CD14-positive monocyte (primary cell): ENCODE measurements around the gene ACOT7. TPM values are rescaled to one million over a fixed set of nuclear protein-coding genes. Genes with fewer than 3 reads are reported as not detected.

Experiments used
- DNase-seq, 3 donors: peaks; one replicate each; pipeline ENCODE4 v3.0.0-alpha.2; 2011 to 2022
- H2AFZ ChIP-seq: 2 replicates; pipeline ENCODE4 v1.6.0; 2012; ENCODE audit warnings: mild to moderate bottlenecking, low read depth, low read length, inconsistent platforms; ENCODE audit not compliant: insufficient read depth, poor library complexity, severe bottlenecking
- H3K27ac ChIP-seq, 2 donors: 1 replicate in 1 of 2; 2 replicates in 1 of 2; pipeline ENCODE4 v1.5.1; 2012 to 2013; ENCODE audit warnings: low read length in 2 of 2, control low read depth in 1 of 2, inconsistent platforms in 1 of 2, low read depth in 1 of 2, mild to moderate bottlenecking in 1 of 2
- H3K27me3 ChIP-seq, 2 donors: one replicate each; pipeline versions ENCODE4 v1.6.0 to v1.6.1; 2011 to 2013; ENCODE audit warnings: low read length in 2 of 2; ENCODE audit not compliant: control insufficient read depth in 2 of 2, insufficient read depth in 2 of 2
- H3K36me3 ChIP-seq, 2 donors: replicated peaks in 1 of 2; 1 replicate in 1 of 2; 2 replicates in 1 of 2; pipeline versions ENCODE4 v1.5.1 to v1.6.1; 2012 to 2013; ENCODE audit warnings: low read length in 2 of 2, control low read depth in 1 of 2, inconsistent platforms in 1 of 2, mild to moderate bottlenecking in 1 of 2; ENCODE audit not compliant: insufficient read depth in 2 of 2, control insufficient read depth in 1 of 2
- H3K4me1 ChIP-seq, 2 donors: 1 replicate in 1 of 2; 2 replicates in 1 of 2; pipeline versions ENCODE4 v1.5.1 to v1.6.1; 2012 to 2013; ENCODE audit warnings: low read length in 2 of 2, control low read depth in 1 of 2, inconsistent platforms in 1 of 2, mild to moderate bottlenecking in 1 of 2, moderate library complexity in 1 of 2; ENCODE audit not compliant: insufficient read depth in 2 of 2, control insufficient read depth in 1 of 2
- H3K4me2 ChIP-seq: replicated peaks from 2 replicates; pipeline ENCODE3; 2012; ENCODE audit warnings: low read length, moderate library complexity, mild to moderate bottlenecking; ENCODE audit not compliant: poor library complexity, severe bottlenecking; ENCODE audit errors: extremely low read depth
- H3K4me3 ChIP-seq, 3 experiments: fragments of 200-600 bp in 1 of 3; sonication (generic) in 1 of 3; replicated peaks in 1 of 3; 1 replicate in 2 of 3; 2 replicates in 1 of 3; pipeline ENCODE4 v1.5.1; 2011 to 2013; ENCODE audit warnings: low read length in 3 of 3, mild to moderate bottlenecking in 3 of 3, control low read depth in 2 of 3, low read depth in 2 of 3, inconsistent platforms in 1 of 3, moderate library complexity in 1 of 3
- H3K79me2 ChIP-seq: 2 replicates; pipeline ENCODE4 v1.6.0; 2012; ENCODE audit warnings: mild to moderate bottlenecking, control low read depth, inconsistent platforms, low read length, moderate library complexity; ENCODE audit not compliant: insufficient read depth
- H3K9ac ChIP-seq: 2 replicates; pipeline ENCODE4 v1.6.0; 2017; ENCODE audit warnings: low read length, mild to moderate bottlenecking; ENCODE audit not compliant: insufficient read depth, poor library complexity, severe bottlenecking
- H3K9me3 ChIP-seq, 2 donors: replicated peaks in 1 of 2; 1 replicate in 1 of 2; 2 replicates in 1 of 2; pipeline versions ENCODE4 v1.5.1 to v1.6.1; 2012 to 2013; ENCODE audit warnings: low read length in 2 of 2, control low read depth in 1 of 2; ENCODE audit not compliant: control insufficient read depth in 1 of 2, insufficient read depth in 1 of 2
- H4K20me1 ChIP-seq: 2 replicates; pipeline ENCODE4 v1.6.0; 2012; ENCODE audit warnings: mild to moderate bottlenecking, low read length, control low read depth, moderate library complexity; ENCODE audit not compliant: insufficient read depth
- H3K27ac Mint-ChIP-seq, 7 donors: one replicate each; pipeline ENCODE4 v1.8.0; 2020; ENCODE audit warnings: mild to moderate bottlenecking in 7 of 7, mixed read lengths in 7 of 7, moderate library complexity in 6 of 7, inconsistent platforms in 2 of 7
- H3K27me3 Mint-ChIP-seq, 3 donors: one replicate each; pipeline ENCODE4 v1.8.0; 2021 to 2022; ENCODE audit warnings: low read depth in 3 of 3, mild to moderate bottlenecking in 3 of 3, mixed read lengths in 3 of 3, moderate library complexity in 3 of 3, inconsistent platforms in 1 of 3
- H3K36me3 Mint-ChIP-seq, 2 donors: one replicate each; pipeline ENCODE4 v1.8.0; 2020; ENCODE audit warnings: mixed read lengths in 2 of 2, inconsistent platforms in 1 of 2, mild to moderate bottlenecking in 1 of 2
- H3K4me1 Mint-ChIP-seq: one replicate; pipeline ENCODE4 v1.8.0; 2020; ENCODE audit warnings: mild to moderate bottlenecking, mixed read lengths
- H3K4me3 Mint-ChIP-seq, 2 donors: one replicate each; pipeline ENCODE4 v1.8.0; 2020; ENCODE audit warnings: mild to moderate bottlenecking in 2 of 2, mixed read lengths in 2 of 2, moderate library complexity in 1 of 2
- H3K9me3 Mint-ChIP-seq, 7 donors: one replicate each; pipeline ENCODE4 v1.8.0; 2020 to 2022; ENCODE audit warnings: mixed read lengths in 7 of 7, mild to moderate bottlenecking in 6 of 7, moderate library complexity in 6 of 7, inconsistent platforms in 2 of 7
- CTCF ChIP-seq: fragments of 200-600 bp; IDR thresholded peaks from one replicate; pipeline ENCODE4 v1.8.0; 2022; ENCODE audit warnings: antibody characterized with exemption, mild to moderate bottlenecking
- WGBS: methylation state at CpG from one replicate; pipeline ENCODE4 v1.1.5; 2013; ENCODE audit warnings: missing lambda C conversion rate; ENCODE audit not compliant: insufficient coverage; 5-methylcytosine and 5-hydroxymethylcytosine counted together
- intact Hi-C, 2 donors: fragments of 100-400 bp; cut with micrococcal nuclease; formaldehyde crosslinking; loops; one replicate each; pipeline versions ENCODE4 v1.15.0 to v1.15.1; 2023
- polyA plus RNA-seq, 3 donors: library from polyadenylated mRNA; depleted of rRNA in 1 of 3; unstranded in 2 of 3; stranded (reverse) in 1 of 3; fragments of 300-500 nt in 2 of 3; fragments of >200 nt in 1 of 3; fragmentation: Illumina TruSeq in 2 of 3; gene quantifications; 1 replicate in 2 of 3; 2 replicates in 1 of 3; pipeline ENCODE4 v1.2.3, GENCODE V29; 2012 to 2021

The ACOT7 gene
- polyA plus RNA-seq, 3 donors: 0.63 to 4.3 (median 1.4) TPM

- Mint-ChIP-seq H3K27ac (no peak overlapping the region), H3K36me3 (no peaks in the 10 kb centered on the region), H3K4me1 (no peaks in the 10 kb centered on the region), H3K9me3 (peaks cover 0 to 1% (median 0%) of the 10 kb centered on the region in 7 donors), H3K4me3 (no peak overlapping the region), H3K27me3 (peaks cover 28 to 54% (median 33%) of the 10 kb centered on the region in 3 donors)
- Histone ChIP-seq H3K4me2 (no peak overlapping the region), H3K9me3 (no peaks in the 10 kb centered on the region), H3K4me3 (no peak overlapping the region), H3K27me3 (peaks cover 0 to 3% of the 10 kb centered on the region in 2 donors), H3K9ac (no peak overlapping the region), H3K36me3 (no peaks in the 10 kb centered on the region), H3K4me1 (no peaks in the 10 kb centered on the region), H4K20me1 (no peaks in the 10 kb centered on the region), H3K79me2 (no peaks in the 10 kb centered on the region), H2AFZ (no peak overlapping the region), H3K27ac (no peak overlapping the region)
- WGBS: no CpG with 5 or more reads among the region's 4 CpGs
- no peak for TF ChIP-seq CTCF
- intact Hi-C loops: loop anchor here in 1 of 2 donors (5.0 kb wide), 1 partner anchor 52 kb away; no protein-coding TSS in a partner anchor
- no peak for DNase-seq
Measured at GRCh38 chr1:6409053-6409452, 15.5 kb upstream of the ACOT7 start.

GRCh38 chr1:6408023-6408422, 14.5 kb upstream of the ACOT7 start:
- Histone ChIP-seq H3K9ac (no peak overlapping the region), H3K4me3 (no peak overlapping the region), H4K20me1 (no peaks in the 10 kb centered on the region), H3K79me2 (no peaks in the 10 kb centered on the region), H3K9me3 (no peaks in the 10 kb centered on the region), H3K4me2 (no peak overlapping the region), H2AFZ (no peak overlapping the region), H3K27me3 (no peaks in the 10 kb centered on the region), H3K36me3 (no peaks in the 10 kb centered on the region), H3K27ac (no peak overlapping the region), H3K4me1 (no peaks in the 10 kb centered on the region)
- no peak for TF ChIP-seq CTCF
- Mint-ChIP-seq H3K36me3 (no peaks in the 10 kb centered on the region), H3K9me3 (no peaks in the 10 kb centered on the region), H3K27ac (no peak overlapping the region), H3K4me3 (no peak overlapping the region), H3K27me3 (peaks cover 24 to 49% (median 26%) of the 10 kb centered on the region in 3 donors), H3K4me1 (no peaks in the 10 kb centered on the region)
- DNase-seq: no peak
- intact Hi-C loops: loop anchor here in 1 of 2 donors (5.0 kb wide), 1 partner anchor 51 kb away; no protein-coding TSS in a partner anchor
- whole genome bisulfite sequencing: 83% methylated on average over 1 of the region's 6 CpGs
